Right lobe of liver (tissue), 4 donors: ENCODE data around the gene ZNF765.
"Not testable (repeated sequence)": the region's sequence is repeated elsewhere in the genome, so short reads cannot be mapped to it uniquely, and the experiment has no call there.

Source experiments
- POLR2A ChIP-seq: fragments of 450-650 bp; IDR thresholded peaks from one replicate; pipeline ENCODE4 v1.6.1; 2017; ENCODE audit warnings: antibody characterized with exemption, mild to moderate bottlenecking
- TF ChIP-seq, protein P1 (sequence below), 4 donors: fragments of 200-600 bp in 3 of 4; fragments of 450-650 bp in 1 of 4; IDR thresholded peaks; one replicate each; pipeline versions ENCODE4 v1.5.1 to v1.8.0; 2016 to 2022; ENCODE audit warnings: antibody characterized with exemption in 4 of 4, mild to moderate bottlenecking in 2 of 4
- donor health status: DM: no; HTN: no; CAD: no.
- donor health status: DM: no; HTN: no; CAD: no.
- donor health status: DM: no; HTN: yes; CAD: no.

DNA sequence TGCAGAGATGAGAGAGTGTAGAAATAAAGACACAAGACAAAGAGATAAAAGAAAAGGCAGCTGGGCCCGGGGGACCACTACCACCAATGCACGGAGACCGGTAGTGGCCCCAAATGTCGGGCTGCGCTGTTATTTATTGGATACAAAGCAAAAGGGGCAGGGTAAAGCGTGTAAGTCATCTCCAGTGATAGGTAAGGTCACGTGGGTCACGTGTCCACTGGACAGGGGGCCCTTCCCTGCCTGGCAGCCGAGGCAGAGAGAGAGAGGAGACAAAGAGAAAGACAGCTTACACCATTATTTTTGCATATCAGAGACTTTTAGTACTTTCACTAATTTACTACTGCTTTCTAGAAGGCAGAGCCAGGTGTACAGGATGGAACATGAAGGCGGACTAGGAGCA is 34.9 kb upstream of the ZNF765 start:
- TF ChIP-seq, protein P1, sequence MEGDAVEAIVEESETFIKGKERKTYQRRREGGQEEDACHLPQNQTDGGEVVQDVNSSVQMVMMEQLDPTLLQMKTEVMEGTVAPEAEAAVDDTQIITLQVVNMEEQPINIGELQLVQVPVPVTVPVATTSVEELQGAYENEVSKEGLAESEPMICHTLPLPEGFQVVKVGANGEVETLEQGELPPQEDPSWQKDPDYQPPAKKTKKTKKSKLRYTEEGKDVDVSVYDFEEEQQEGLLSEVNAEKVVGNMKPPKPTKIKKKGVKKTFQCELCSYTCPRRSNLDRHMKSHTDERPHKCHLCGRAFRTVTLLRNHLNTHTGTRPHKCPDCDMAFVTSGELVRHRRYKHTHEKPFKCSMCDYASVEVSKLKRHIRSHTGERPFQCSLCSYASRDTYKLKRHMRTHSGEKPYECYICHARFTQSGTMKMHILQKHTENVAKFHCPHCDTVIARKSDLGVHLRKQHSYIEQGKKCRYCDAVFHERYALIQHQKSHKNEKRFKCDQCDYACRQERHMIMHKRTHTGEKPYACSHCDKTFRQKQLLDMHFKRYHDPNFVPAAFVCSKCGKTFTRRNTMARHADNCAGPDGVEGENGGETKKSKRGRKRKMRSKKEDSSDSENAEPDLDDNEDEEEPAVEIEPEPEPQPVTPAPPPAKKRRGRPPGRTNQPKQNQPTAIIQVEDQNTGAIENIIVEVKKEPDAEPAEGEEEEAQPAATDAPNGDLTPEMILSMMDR (IDR thresholded peaks at IDR 0.05) = not testable (repeated sequence)
- not testable (repeated sequence) for TF ChIP-seq POLR2A
